Neuronal stem cell (in vitro differentiated cells): ENCODE results near the gene FAM149A. TPM values are rescaled to one million over a fixed set of nuclear protein-coding genes. Genes with fewer than 3 reads are reported as not detected.

Experiments
- DNase-seq: peaks from one replicate; pipeline ENCODE4 v3.0.0-alpha.2; 2013; ENCODE audit warnings: low spot score
- H2AFZ ChIP-seq: one replicate; pipeline ENCODE4 v1.6.1; 2013; ENCODE audit warnings: mild to moderate bottlenecking, low read length, inconsistent platforms
- H2AK5ac ChIP-seq: 2 replicates; pipeline ENCODE4 v1.6.1; 2013; ENCODE audit warnings: low read depth, mild to moderate bottlenecking, inconsistent platforms, low read length, moderate library complexity, mixed read lengths
- H2BK120ac ChIP-seq: 2 replicates; pipeline ENCODE4 v1.6.1; 2013; ENCODE audit warnings: low read depth, mild to moderate bottlenecking, inconsistent platforms, low read length, moderate library complexity, mixed read lengths
- H2BK12ac ChIP-seq: one replicate; pipeline ENCODE4 v1.6.1; 2013; ENCODE audit warnings: low read length, inconsistent platforms
- H2BK15ac ChIP-seq: 2 replicates; pipeline ENCODE4 v1.6.1; 2013; ENCODE audit warnings: mild to moderate bottlenecking, low read length, inconsistent platforms, mixed read lengths
- H2BK5ac ChIP-seq: one replicate; pipeline ENCODE4 v1.6.1; 2013; ENCODE audit warnings: inconsistent platforms, mild to moderate bottlenecking, low read length, moderate library complexity
- H3K14ac ChIP-seq: one replicate; pipeline ENCODE4 v1.6.1; 2013; ENCODE audit warnings: low read length, inconsistent platforms
- H3K18ac ChIP-seq: 2 replicates; pipeline ENCODE4 v1.6.1; 2013; ENCODE audit warnings: low read length, inconsistent platforms
- H3K23ac ChIP-seq: 2 replicates; pipeline ENCODE4 v1.6.1; 2013; ENCODE audit warnings: low read depth, mild to moderate bottlenecking, mixed read lengths, low read length, inconsistent platforms; ENCODE audit not compliant: poor library complexity
- H3K27ac ChIP-seq: replicated peaks from 3 replicates; pipeline ENCODE4 v1.5.1; 2013; ENCODE audit warnings: low read length, inconsistent platforms
- H3K27me3 ChIP-seq, 3 experiments: 2 replicates each; pipeline ENCODE4 v1.6.1; 2013; ENCODE audit warnings: low read length in 3 of 3, mild to moderate bottlenecking in 2 of 3, inconsistent platforms in 1 of 3, low read depth in 1 of 3, mixed read lengths in 1 of 3, moderate library complexity in 1 of 3; ENCODE audit not compliant: control insufficient read depth in 3 of 3, insufficient read depth in 3 of 3
- H3K36me3 ChIP-seq, 2 donors: replicated peaks in 1 of 2; 2 replicates each; pipeline ENCODE4 v1.6.1; 2013; ENCODE audit warnings: low read length in 2 of 2; ENCODE audit not compliant: control insufficient read depth in 2 of 2, insufficient read depth in 2 of 2
- H3K4ac ChIP-seq: 2 replicates; pipeline ENCODE4 v1.6.1; 2013; ENCODE audit warnings: inconsistent platforms, mild to moderate bottlenecking, low read length, moderate library complexity
- H3K4me1 ChIP-seq, 2 donors: 1 replicate in 1 of 2; 2 replicates in 1 of 2; pipeline ENCODE4 v1.6.1; 2013; ENCODE audit warnings: low read length in 2 of 2, low read depth in 1 of 2; ENCODE audit not compliant: control insufficient read depth in 2 of 2, insufficient read depth in 1 of 2
- H3K4me2 ChIP-seq: one replicate; pipeline ENCODE4 v1.6.1; 2013; ENCODE audit warnings: mild to moderate bottlenecking, low read length, inconsistent platforms; ENCODE audit not compliant: insufficient read depth, poor library complexity, severe bottlenecking
- H3K4me3 ChIP-seq, 2 donors: 2 replicates each; pipeline ENCODE4 v1.5.1; 2013; ENCODE audit warnings: low read length in 2 of 2, mild to moderate bottlenecking in 2 of 2, inconsistent platforms in 1 of 2, moderate library complexity in 1 of 2
- H3K79me1 ChIP-seq: one replicate; pipeline ENCODE4 v1.6.1; 2013; ENCODE audit warnings: low read depth, mild to moderate bottlenecking, inconsistent platforms, low read length, moderate library complexity
- H3K9ac ChIP-seq: one replicate; pipeline ENCODE4 v1.6.1; 2013; ENCODE audit warnings: mild to moderate bottlenecking, low read depth, low read length, inconsistent platforms; ENCODE audit not compliant: poor library complexity
- H3K9me3 ChIP-seq, 2 donors: replicated peaks in 1 of 2; 2 replicates each; pipeline versions ENCODE3 to v1.6.1; 2013; ENCODE audit warnings: low read length in 2 of 2, mild to moderate bottlenecking in 2 of 2, inconsistent platforms in 1 of 2, low read depth in 1 of 2, mixed read lengths in 1 of 2, moderate library complexity in 1 of 2; ENCODE audit not compliant: control insufficient read depth in 2 of 2, insufficient read depth in 1 of 2
- H4K8ac ChIP-seq: one replicate; pipeline ENCODE4 v1.6.1; 2013; ENCODE audit warnings: low read depth, mild to moderate bottlenecking, inconsistent platforms, low read length, moderate library complexity
- H4K91ac ChIP-seq: one replicate; pipeline ENCODE4 v1.6.1; 2013; ENCODE audit warnings: low read length, low read depth, mild to moderate bottlenecking, inconsistent platforms; ENCODE audit not compliant: poor library complexity
- WGBS, 2 donors: extraction: QIAGEN DNeasy Blood & Tissue Kit; methylation state at CpG; one replicate each; pipeline ENCODE4 v1.1.7; 2013; ENCODE audit warnings: missing lambda C conversion rate in 2 of 2, mixed read lengths in 1 of 2; ENCODE audit not compliant: insufficient read length in 2 of 2, insufficient replicate concordance in 1 of 2; ENCODE audit errors: extremely low coverage in 2 of 2; 5-methylcytosine and 5-hydroxymethylcytosine counted together
- small RNA-seq: library from polyadenylated mRNA; stranded (forward); fragments of <200 nt; extraction: miRNeasy Mini kit (QIAGEN cat#:217004); gene quantifications from one replicate; pipeline ENCODE3, GENCODE V24; 2013; ENCODE audit not compliant: insufficient read depth

The FAM149A gene

DNA sequence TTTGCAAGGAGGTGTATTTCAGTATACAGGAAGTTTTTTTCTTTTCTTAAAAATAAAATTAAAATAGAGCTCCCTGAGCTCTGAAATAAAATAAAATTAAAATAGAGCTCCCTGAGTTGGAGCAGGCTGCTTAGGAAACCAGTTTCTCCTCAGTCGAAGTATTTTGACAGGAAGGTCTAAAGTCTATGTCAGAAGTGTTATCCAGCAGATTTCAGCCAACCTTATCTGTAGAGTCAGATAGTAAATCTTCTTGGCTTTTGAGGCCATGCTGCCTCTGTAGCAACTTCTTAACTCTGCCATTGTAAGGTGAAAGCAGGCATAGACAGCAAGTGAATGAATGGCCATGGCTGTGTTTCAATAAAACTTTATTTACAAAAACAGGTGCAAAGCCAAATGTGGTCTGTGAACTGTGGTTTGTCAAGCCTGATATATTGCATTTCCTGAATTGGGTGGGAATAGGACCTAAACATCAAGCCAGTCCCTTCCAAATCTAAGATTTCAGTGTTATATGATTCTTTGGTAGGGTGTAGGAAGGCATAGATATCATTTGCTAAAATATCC is 113.3 kb downstream of the FAM149A start:
- no peak overlapping the region for H2AK5ac ChIP-seq
- no peak overlapping the region for H2BK5ac ChIP-seq
- peaks cover 0 to 4% (median 0%) of the 10 kb centered on the region in 3 experiments for H3K27me3 ChIP-seq
- no peak overlapping the region for H3K14ac ChIP-seq
- H3K4me1 ChIP-seq: no peaks in the 10 kb centered on the region
- no peak overlapping the region for H3K18ac ChIP-seq
- no peak overlapping the region for H2BK12ac ChIP-seq
- H3K79me1 ChIP-seq: no peaks in the 10 kb centered on the region
- no peak overlapping the region for H3K4me3 ChIP-seq
- no peak overlapping the region for H4K91ac ChIP-seq
- DNase-seq: no peak
- H3K9ac ChIP-seq: no peak overlapping the region
- H2AFZ ChIP-seq: no peak overlapping the region
- H3K27ac ChIP-seq: no peak overlapping the region
- WGBS, 2 donors: no CpG with 5 or more reads among the region's 1 CpG
- H3K36me3 ChIP-seq: no peaks in the 10 kb centered on the region
- no peak overlapping the region for H3K4me2 ChIP-seq
- no peak overlapping the region for H3K23ac ChIP-seq
- H2BK120ac ChIP-seq: no peak overlapping the region
- H3K9me3 ChIP-seq: no peaks in the 10 kb centered on the region
- H4K8ac ChIP-seq: no peak overlapping the region
- no peak overlapping the region for H2BK15ac ChIP-seq
- H3K4ac ChIP-seq: no peak overlapping the region

DNA sequence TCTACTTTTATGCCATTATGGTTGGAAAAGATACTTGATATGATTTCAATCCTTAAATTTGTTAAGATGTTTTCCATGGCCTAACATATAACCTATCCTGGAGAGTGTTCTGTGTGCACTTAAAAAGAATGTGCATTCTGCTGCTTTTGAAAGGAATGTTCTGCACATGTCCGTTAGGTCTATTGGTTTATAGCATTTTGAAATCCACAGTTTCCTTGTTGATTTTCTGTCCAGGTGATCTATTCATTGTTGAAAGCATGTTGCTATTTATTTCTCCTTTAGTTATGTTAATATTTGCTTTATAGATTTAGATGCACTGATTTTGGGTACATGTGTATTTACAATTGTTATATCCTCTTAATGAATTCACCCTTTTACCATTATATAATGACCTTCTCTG is 117.1 kb downstream of the FAM149A start:
- no peak overlapping the region for H3K9ac ChIP-seq
- H2AFZ ChIP-seq: no peak overlapping the region
- no peak overlapping the region for H3K4ac ChIP-seq
- DNase-seq: no peak
- H4K8ac ChIP-seq: no peak overlapping the region
- H3K23ac ChIP-seq: no peak overlapping the region
- no peak overlapping the region for H2BK12ac ChIP-seq
- H3K36me3 ChIP-seq: peaks cover 0 to 2% of the 10 kb centered on the region in 2 donors
- H2BK15ac ChIP-seq: no peak overlapping the region
- no peak overlapping the region for H3K14ac ChIP-seq
- no peak overlapping the region for H2AK5ac ChIP-seq
- H2BK120ac ChIP-seq: no peak overlapping the region
- H4K91ac ChIP-seq: no peak overlapping the region
- peaks cover 0 to 4% (median 0%) of the 10 kb centered on the region in 3 experiments for H3K27me3 ChIP-seq
- no peaks in the 10 kb centered on the region for H3K79me1 ChIP-seq
- H3K4me3 ChIP-seq: no peak overlapping the region
- H3K18ac ChIP-seq: no peak overlapping the region
- H3K4me1 ChIP-seq: no peaks in the 10 kb centered on the region
- H3K27ac ChIP-seq: no peak overlapping the region
- H2BK5ac ChIP-seq: no peak overlapping the region
- no CpG with 5 or more reads among the region's 1 CpG for WGBS, 2 donors
- no peak overlapping the region for H3K4me2 ChIP-seq
- H3K9me3 ChIP-seq: peaks cover 4 to 10% of the 10 kb centered on the region in 2 donors

Small RNA genes lying within 50 kb of the gene (small RNA-seq; reads per million reads assigned to genes)
- gene RF00322: not detected
